HCT116 (cell line): Measurements from ENCODE around the gene ZIC4.

Source experiments
- CEBPB ChIP-seq: IDR thresholded peaks from 2 replicates; pipeline ENCODE4 v1.6.1; 2012; ENCODE audit warnings: low read depth
- EZH2phosphoT487 ChIP-seq: fragments of 200-600 bp; IDR thresholded peaks from 2 replicates; pipeline ENCODE4 v1.6.1; 2018; ENCODE audit warnings: antibody characterized with exemption, borderline replicate concordance
- YY1 ChIP-seq: IDR thresholded peaks from 2 replicates; pipeline ENCODE4 v1.6.1; 2011; ENCODE audit warnings: low read length, low read depth, moderate library complexity, mild to moderate bottlenecking; ENCODE audit not compliant: insufficient replicate concordance; ENCODE audit errors: extremely low read depth
- TF ChIP-seq, protein P1 (sequence below), 3 experiments: fragments of 200-600 bp in 1 of 3; sonication (generic) in 1 of 3; IDR thresholded peaks in 2 of 3; conservative IDR thresholded peaks in 1 of 3; 2 replicates each; pipeline ENCODE4 v1.5.1; 2012 to 2017; ENCODE audit warnings: low read depth in 2 of 3, low read length in 2 of 3, antibody characterized with exemption in 1 of 3, borderline replicate concordance in 1 of 3, control low read depth in 1 of 3, mild to moderate bottlenecking in 1 of 3, mixed read lengths in 1 of 3, mixed run types in 1 of 3, moderate library complexity in 1 of 3; ENCODE audit not compliant: insufficient read depth in 1 of 3

DNA sequence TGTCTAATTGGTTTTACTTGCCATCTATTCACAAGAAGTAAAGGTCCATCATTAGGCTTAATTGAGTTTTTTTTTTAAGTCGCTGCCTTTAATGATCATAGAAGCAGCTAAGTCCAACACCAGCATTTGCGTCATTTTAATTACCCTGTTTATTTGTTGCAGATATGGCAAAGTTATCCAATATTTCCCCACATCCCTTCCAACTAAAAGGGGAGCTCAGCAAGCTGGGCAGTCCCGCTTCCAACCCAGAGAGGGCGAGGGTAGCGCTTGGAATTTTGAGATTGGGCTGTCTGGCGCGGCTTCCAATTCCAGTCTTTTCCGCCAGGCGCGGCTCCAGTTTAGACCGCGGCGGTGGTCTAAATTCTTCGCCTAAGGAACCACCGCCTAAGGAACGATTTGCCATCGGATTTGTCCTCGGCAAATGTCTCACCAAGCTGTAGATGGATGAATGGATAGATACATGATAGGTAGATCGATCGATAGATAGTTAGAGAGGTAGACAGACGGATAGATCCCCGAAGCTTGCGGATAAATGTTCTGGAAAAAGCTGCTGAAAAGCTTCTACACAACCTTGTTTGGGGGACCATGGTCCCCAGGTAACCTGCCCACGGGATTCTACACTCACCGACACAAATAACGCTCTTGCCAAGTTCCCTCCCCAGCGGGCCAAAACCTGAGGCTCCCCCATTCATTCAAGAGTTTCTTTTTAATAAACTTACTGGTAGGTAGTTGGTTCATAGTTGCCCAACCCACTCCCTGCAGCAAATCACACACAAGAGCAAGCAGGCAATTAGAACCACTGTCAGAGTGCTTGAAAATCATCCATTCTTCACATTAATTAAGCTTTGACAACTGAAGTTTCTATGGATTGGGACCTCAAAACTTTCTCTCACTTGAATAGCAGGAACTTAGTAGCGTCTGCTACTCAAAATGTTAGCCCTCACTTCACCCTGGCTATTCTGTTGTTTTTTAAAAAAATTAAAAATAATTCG lies 49.1 kb downstream of the ZIC4 start:
- TF ChIP-seq YY1 (no peak), EZH2phosphoT487 (no peak), CEBPB (no peak)
- TF ChIP-seq, protein P1, sequence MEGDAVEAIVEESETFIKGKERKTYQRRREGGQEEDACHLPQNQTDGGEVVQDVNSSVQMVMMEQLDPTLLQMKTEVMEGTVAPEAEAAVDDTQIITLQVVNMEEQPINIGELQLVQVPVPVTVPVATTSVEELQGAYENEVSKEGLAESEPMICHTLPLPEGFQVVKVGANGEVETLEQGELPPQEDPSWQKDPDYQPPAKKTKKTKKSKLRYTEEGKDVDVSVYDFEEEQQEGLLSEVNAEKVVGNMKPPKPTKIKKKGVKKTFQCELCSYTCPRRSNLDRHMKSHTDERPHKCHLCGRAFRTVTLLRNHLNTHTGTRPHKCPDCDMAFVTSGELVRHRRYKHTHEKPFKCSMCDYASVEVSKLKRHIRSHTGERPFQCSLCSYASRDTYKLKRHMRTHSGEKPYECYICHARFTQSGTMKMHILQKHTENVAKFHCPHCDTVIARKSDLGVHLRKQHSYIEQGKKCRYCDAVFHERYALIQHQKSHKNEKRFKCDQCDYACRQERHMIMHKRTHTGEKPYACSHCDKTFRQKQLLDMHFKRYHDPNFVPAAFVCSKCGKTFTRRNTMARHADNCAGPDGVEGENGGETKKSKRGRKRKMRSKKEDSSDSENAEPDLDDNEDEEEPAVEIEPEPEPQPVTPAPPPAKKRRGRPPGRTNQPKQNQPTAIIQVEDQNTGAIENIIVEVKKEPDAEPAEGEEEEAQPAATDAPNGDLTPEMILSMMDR (IDR thresholded peaks at IDR 0.05 in 2 of 3, conservative IDR thresholded peaks at IDR 0.05 in 1 of 3; ENCODE audit: borderline replicate concordance in 1 of 3, insufficient read depth in 1 of 3, low read depth in 2 of 3, low read length in 2 of 3) = no peak
